NB4 (cell line): ENCODE results near the gene TCF19.
"Not testable (repeated sequence)": the region's sequence is repeated elsewhere in the genome, so short reads cannot be mapped to it uniquely, and the experiment has no call there.

ENCODE experiments used
- DNase-seq: peaks from one replicate; pipeline ENCODE4 v3.0.0; 2010; ENCODE audit warnings: low read depth
- H3K4me3 ChIP-seq: one replicate; pipeline ENCODE4 v1.5.1; 2011; ENCODE audit warnings: mild to moderate bottlenecking, low read depth, low read length, moderate library complexity
- MYC ChIP-seq: IDR thresholded peaks from 2 replicates; pipeline ENCODE4 v1.6.1; 2011; ENCODE audit warnings: low read depth, low read length
- POLR2A ChIP-seq: IDR thresholded peaks from 2 replicates; pipeline ENCODE4 v1.6.1; 2011; ENCODE audit warnings: mild to moderate bottlenecking; ENCODE audit not compliant: insufficient read length; ENCODE audit errors: extremely low read depth
- TF ChIP-seq, protein P1 (sequence below): IDR thresholded peaks from one replicate; pipeline ENCODE4 v1.5.1; 2012; ENCODE audit warnings: low read depth, low read length
- TF ChIP-seq, protein P2 (sequence below): IDR thresholded peaks from 2 replicates; pipeline ENCODE4 v1.6.1; 2011; ENCODE audit warnings: low read depth, low read length

TCF19 gene

DNA sequence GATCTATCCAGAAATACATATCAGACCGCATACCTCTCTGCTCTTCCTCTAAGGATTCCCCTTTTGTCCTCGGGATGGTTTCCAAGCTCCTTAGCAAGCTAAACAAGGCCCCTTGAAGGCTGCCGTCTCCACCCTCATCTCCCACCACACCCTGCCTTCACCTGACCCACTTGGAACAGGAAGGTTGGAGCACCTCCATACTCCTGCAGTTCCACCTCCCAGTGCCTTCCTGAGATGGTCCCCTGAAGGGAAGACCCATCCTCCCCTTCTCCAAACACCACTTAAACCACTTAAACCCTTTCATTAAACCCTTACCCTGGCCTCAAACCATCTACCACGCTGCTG lies 20.6 kb downstream of the TCF19 start:
- H3K4me3 ChIP-seq: no peak overlapping the region
- DNase-seq: no peak
- TF ChIP-seq POLR2A: no peak
- TF ChIP-seq, protein P1, sequence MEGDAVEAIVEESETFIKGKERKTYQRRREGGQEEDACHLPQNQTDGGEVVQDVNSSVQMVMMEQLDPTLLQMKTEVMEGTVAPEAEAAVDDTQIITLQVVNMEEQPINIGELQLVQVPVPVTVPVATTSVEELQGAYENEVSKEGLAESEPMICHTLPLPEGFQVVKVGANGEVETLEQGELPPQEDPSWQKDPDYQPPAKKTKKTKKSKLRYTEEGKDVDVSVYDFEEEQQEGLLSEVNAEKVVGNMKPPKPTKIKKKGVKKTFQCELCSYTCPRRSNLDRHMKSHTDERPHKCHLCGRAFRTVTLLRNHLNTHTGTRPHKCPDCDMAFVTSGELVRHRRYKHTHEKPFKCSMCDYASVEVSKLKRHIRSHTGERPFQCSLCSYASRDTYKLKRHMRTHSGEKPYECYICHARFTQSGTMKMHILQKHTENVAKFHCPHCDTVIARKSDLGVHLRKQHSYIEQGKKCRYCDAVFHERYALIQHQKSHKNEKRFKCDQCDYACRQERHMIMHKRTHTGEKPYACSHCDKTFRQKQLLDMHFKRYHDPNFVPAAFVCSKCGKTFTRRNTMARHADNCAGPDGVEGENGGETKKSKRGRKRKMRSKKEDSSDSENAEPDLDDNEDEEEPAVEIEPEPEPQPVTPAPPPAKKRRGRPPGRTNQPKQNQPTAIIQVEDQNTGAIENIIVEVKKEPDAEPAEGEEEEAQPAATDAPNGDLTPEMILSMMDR: no peak

- H3K4me3 ChIP-seq: no peak overlapping the region
- no peak for DNase-seq
- TF ChIP-seq, protein P1: no peak
- TF ChIP-seq, protein P2, sequence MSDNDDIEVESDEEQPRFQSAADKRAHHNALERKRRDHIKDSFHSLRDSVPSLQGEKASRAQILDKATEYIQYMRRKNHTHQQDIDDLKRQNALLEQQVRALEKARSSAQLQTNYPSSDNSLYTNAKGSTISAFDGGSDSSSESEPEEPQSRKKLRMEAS: no peak
- no peak for TF ChIP-seq POLR2A
- no peak for TF ChIP-seq MYC
Measured at GRCh38 chr6:31179896-31180295, 21.5 kb downstream of the TCF19 start.

- DNase-seq: no peak
- no peak for TF ChIP-seq POLR2A
- TF ChIP-seq, protein P2: no peak
- H3K4me3 ChIP-seq: no peak overlapping the region
Measured at GRCh38 chr6:31180500-31180899, 22.1 kb downstream of the TCF19 start.

GRCh38 chr6:31183287-31183686 lies 24.9 kb downstream of the TCF19 start:
- DNase-seq, H3K4me3 ChIP-seq: not testable (repeated sequence)

DNA sequence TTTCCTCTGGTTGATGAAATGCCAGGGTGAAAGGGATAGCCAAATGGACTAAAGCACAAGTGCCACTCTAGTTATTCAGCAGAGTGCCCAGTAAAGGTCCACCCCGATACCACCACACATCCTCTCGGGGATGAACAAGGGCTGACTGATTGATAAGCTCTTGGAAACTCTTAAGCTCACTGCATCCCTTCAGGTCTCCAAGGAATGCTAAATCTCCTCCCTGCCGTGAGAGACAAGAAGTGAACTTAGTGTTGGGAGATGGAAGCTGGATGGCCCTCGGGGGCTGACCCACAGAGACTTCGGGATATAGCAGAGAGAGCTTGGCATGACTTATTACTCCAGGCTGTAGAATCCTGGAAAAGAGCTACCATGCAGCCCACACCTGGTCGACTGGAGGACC lies 25.5 kb downstream of the TCF19 start:
- H3K4me3 ChIP-seq, DNase-seq: not testable (repeated sequence)

DNA sequence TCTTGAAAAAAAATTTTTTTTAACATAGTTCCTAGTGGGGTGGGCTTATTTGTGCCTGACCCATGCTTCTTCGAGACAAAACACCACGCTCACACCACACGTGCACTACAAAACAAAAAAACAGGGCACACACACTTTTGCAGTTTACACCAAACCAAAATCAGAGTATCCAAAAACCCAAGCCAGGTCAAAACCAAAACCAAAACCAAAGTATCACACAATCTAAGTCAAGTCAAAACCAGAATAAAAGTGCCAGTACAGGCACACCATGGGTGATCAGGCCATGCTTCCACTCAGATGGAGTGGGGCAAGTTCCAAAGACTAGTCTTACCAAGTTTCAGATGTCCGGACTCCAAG lies 27.3 kb downstream of the TCF19 start:
- H3K4me3 ChIP-seq, DNase-seq: not testable (repeated sequence)

- TF ChIP-seq, protein P2: no peak
- no peak for TF ChIP-seq POLR2A
- TF ChIP-seq MYC: no peak
- TF ChIP-seq, protein P1: no peak
- DNase-seq: no peak
- H3K4me3 ChIP-seq: no peak overlapping the region
Measured at GRCh38 chr6:31186052-31186734, 27.8 kb downstream of the TCF19 start.

- H3K4me3 ChIP-seq: no peak overlapping the region
- no peak for DNase-seq
- TF ChIP-seq MYC (no peak), POLR2A (no peak)
- TF ChIP-seq, protein P2: no peak
- TF ChIP-seq, protein P1: no peak
Measured at GRCh38 chr6:31187780-31188194, 29.4 kb downstream of the TCF19 start.

DNA sequence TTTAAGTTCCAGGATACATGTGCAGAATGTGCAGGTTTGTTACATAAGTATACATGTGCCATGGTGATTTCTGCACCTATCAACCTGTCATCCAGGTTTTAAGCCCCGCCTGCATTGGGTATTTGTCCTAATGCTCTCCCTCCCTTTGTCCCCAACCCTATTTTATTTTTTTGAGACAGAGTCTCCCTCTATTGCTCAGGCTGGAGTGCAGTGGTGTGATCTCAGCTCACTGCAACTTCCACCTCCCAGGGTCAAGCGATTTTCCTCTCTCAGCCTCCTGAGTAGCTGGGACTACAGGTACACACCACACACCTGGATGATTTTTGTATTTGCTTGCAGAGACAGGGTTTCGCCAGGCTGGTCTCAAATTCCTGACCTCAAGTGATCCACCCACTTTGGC lies 30.8 kb downstream of the TCF19 start:
- H3K4me3 ChIP-seq, DNase-seq: not testable (repeated sequence)
